GM18870 (cell line): Measurements from ENCODE around the gene FGD1.

Experiments
- ATAC-seq: cut with Tn5 transposase; IDR thresholded peaks from one replicate; pipeline ENCODE4 v1.9.1; 2021; ENCODE audit warnings: moderate library complexity; ENCODE audit not compliant: unreplicated experiment

Gene FGD1

DNA sequence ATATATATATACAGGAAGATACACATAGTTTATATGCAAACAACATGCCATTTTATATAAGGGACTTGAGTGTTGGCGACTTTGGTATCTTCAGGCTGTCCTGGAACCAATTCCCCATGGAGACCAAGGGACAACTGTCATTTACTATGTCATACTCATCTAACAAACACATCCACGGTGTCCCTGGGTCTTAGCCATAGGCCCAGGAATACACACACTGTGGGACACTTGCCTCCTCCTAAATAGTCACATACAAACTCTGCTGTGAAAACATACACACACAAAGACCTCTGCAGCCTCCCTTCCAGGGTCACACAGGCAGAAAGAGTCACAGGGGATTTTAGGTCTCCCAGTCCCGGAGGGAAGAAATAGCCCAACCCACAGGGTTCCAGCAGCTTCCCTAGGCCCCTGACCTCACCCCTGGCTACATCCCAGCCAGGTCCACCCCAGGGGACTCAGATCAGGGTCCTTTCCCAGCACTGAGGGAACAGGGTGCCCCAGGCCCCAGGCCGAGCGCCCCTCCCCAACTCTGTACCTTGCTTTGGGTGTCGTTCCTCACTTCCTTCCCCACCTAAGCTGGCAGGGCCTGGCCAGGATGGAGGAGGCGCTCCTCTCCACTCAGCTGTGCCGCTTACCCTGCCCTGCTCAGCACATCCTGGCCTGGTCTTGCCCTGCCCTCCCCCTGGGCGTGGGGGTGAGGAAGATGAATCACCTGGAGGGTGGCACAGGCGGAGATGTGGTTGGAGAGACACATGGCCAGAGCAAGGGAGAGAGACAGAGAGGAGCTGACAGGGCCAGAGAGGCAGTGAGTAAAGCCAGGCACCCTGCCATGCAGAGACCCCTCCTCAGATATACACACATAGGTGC is 21.8 kb downstream of the FGD1 start:
- ATAC-seq, result no peak

DNA sequence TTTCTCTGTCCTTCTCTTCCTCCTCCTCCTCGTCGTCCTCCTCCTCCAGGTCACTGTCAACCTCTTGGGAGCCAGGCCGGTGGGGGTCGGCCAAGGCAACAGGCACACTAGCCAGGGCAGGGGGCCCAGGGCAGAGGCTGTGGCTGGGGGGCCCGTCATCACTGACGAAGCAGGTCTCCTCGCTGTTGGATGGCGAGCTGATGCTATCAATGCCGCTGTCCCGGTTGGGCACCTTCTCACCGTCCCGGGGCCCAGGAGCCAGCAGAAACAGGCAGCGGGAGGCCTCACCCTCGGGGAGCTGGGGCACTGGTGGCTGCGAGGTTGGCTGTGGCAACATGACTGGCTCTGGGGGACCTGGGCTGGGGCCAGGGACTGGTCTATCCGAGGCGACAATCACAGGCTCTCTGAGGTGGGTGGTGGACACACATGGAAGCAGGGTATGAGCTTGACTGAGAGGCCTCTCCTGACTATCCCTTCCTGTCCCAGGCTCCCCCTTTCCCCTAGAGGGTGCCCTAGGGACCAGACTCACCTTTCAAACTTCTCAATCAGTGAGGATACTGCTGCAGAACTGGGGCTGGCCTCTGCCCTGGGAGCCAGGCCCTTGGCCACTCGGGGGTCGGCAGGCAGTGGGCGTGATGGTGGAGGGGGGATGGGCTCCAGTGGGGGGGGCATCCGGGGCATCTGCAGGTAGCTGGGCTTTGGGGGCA is 25.8 kb downstream of the FGD1 start:
- no peak for ATAC-seq

DNA sequence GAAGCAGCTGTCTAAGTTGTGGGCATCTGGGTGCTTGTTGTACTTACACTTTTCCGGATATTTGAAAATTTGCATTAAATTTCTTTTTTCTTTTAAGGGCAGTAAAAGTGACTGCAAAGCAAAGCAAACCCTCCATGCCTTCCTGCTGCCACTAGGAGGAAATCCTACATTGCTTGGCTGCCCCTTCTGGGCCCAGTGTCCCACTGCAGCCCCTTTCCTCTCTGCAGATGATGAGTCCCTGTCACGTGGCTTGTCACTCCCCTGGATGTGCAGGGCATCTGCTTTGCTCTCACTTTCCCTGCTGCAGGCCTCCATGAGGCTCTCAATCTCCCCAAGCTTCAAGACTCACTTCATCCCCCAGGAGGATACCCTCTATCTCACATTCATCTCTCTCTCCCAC is 43.1 kb downstream of the FGD1 start:
- no peak for ATAC-seq

DNA sequence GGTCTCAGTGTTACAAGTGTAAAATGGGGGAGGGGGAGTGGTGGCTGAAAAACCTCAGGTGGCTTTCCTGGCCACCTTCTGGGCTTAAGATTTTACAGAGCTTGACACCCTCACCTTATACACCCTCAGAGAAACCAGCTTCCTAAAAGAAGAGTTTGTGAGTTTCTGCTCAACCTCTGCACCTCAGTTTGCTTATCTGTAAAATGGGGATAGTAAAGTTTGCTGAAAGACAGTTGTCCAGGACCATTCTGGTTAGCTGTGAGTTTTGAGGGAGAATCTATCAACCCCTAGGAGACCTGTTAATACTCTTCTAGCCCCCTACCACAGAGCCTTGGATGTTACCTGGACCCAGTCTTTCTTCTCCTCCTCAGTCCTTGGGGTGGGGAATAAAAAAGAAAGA is 46.1 kb downstream of the FGD1 start:
- no peak for ATAC-seq

DNA sequence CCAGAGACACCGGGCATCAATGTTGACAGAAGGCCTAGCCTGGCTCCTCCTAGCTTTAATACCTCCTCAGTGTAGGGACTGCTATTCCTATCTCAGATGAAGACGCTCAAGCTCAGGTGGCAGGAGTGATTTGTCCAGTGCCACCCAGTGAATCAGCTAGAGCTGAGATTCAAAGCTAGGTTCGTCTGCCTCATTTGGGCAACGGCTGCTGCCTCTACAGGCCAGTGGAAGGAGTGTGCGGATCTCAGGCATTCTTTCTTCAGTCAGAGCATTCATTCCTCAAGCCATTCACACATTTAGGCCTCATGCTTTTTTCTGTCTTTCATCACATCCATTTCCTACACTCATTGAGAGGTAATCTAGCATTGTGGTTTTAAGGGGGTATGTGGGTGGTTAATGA is 48.6 kb downstream of the FGD1 start:
- ATAC-seq, result no peak

DNA sequence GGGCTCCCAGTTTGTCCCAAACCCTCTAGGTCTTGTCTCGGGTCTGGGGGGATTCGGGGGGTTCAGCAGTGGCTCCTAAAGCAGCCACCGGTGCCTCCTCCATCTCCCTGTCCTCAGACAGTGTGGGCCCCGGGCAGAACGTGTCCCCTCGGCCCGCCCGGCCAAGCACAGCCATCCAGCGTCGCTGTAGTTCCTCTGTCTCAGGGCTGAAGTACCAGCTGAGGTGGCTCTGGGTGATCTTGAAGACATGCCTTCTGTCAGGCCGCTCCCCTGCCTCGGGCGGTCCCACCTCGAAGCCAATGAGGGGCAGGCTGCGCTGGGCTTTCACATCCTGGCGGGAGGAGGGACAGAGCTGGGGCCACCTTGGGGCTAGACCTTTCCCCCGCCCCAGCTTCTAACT is 50.0 kb downstream of the FGD1 start:
- ATAC-seq, result no peak

DNA sequence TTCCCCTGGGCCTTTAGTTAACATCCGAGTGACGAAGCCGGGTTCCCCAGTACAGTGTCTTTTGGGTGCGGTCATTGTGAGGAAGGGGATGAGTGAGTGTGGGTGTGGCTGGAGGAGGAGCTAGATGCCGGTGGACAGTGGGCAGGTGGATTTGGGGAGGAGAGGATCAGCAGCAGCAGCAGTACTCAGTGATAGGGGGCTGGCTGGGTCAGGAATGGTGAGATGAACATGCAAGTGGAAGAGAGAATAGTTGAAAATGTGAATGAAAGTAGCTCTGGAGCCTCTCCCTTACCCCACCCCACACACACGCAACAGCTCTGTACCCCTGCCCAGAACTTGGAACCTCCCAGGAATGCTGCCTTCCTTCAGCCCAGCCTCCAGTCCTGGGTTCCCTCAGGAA is 51.3 kb downstream of the FGD1 start:
- ATAC-seq, result no peak

DNA sequence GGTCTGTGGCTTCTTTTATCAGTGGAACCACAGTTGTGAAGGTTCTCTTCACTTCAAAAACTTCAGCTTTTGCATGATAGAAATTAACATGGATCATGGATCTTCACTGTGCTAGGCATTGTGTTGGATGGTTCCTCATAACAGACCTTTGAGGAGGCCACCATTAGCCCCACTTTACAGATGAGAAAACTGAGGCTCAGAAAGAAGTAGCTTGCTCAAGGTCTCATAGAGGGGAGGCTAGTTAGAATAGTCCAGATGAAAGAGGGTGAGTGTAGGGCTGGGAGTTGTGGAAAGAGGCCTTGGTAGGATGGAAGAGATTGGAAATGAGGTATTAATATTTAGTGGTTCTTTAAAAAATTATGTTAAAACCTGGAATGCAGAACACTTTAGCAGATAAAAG is 53.2 kb downstream of the FGD1 start:
- no peak for ATAC-seq

DNA sequence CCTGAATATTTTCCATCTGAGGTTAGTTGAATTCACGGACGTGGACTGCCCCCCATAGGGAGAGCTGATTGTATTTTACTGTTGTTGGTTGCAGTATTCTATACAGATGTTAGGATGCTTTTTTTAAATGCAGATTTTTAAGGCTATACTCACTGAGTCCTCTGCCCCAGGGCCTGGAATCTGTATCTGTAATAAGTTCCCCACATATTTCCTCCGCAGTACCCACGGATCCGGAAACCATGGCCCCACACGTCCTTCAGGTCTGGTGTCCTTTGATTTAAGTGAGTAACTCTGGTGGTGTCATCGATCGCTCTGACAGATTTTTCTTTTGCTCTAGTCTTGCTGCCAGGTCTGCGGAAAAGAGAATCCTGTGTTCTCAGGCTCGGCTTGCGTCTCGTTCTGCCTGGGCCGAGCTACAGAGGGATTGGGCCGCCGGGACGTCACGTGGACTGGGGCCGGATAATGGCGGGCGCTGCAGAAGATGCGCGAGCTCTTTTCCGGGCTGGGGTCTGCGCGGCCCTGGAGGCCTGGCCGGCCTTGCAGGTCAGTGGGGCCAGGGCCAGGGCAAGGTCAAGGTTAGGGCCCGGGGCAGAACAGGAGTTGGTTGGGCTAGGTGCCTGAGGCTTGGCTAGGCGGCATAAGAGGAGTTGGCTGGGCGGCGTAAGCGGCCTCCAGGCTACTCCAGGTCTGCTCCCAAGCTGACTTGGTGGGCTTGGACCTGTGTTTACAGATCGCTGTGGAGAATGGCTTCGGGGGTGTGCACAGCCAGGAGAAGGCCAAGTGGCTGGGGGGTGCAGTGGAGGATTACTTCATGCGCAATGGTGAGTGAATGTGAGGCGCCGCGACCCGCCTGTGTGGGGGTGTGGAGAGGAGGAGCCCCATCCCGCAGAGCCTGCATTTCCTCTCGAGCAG is 55.8 kb downstream of the FGD1 start, which contains the start of gene TSR2:
TSS of gene TSR2 (plus strand) at position 445 of the 912 bp plus-strand sequence. CDS start at position 463, 18 bp downstream.
- ATAC-seq, result peak; percentile 90

DNA sequence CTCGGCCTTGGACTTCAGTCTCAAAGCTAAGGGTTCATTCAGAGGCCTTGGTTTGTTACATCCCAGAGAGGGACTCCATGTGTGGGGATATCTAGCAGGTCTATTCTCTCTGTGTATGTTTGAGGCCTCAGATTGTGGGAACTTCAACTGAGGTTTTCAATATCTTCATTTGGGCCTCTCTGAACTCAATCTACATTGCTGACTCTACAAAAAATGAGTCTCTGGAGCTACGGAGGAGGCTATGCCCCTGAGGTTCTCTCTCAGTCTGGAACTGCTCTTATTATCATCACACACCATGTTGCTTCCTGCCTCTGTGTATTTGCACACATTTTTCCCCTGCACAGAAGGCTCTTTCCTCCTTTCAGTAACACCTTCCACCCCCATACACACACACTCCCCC is 60.9 kb downstream of the FGD1 start:
- no peak for ATAC-seq

DNA sequence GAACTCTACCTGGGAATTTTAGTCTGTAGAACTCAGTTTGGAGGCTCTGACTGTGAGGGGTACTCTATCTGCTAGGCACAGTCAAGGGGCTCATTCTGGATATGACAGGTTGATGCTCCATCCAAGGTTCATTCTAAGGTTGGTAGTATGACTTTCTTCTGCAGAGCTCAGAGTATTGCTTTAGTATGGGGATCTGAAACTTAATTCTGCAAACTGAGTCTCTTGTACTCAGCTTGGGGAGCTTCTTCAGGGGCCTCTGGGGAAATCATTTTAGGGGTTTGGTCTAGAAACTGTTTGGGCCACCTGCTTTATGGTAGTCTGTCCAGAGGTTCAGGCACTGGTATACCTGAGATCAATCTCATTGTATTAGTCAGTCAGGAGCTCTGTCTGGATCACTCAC is 65.5 kb downstream of the FGD1 start:
- no peak for ATAC-seq

DNA sequence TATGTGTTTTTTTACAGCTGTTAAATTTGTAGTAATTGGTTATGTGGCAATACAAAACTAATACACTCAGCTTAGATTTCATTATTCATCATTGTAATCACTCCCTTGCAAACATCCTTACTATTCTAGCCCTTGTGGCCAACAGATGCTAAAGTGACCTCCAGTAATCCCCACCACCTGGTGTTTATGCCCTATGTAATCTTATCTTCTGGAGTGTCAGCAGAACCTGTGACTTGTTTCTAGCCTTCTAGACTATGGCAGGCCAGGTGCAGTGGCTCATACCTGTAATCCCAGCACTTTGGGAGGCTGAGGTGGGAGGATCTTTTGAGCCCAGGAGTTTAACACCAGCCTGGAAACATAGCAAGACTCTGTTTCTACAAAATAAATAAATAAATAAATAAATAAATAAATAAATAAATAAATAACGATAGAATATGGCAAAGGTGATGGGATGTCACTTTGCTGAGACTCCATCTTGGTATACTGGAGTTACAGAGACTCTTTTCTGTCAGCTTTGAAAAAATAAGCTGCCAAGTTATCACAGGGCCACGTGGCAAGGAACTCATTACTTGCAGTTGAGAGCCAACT is 68.1 kb downstream of the FGD1 start:
- no peak for ATAC-seq

DNA sequence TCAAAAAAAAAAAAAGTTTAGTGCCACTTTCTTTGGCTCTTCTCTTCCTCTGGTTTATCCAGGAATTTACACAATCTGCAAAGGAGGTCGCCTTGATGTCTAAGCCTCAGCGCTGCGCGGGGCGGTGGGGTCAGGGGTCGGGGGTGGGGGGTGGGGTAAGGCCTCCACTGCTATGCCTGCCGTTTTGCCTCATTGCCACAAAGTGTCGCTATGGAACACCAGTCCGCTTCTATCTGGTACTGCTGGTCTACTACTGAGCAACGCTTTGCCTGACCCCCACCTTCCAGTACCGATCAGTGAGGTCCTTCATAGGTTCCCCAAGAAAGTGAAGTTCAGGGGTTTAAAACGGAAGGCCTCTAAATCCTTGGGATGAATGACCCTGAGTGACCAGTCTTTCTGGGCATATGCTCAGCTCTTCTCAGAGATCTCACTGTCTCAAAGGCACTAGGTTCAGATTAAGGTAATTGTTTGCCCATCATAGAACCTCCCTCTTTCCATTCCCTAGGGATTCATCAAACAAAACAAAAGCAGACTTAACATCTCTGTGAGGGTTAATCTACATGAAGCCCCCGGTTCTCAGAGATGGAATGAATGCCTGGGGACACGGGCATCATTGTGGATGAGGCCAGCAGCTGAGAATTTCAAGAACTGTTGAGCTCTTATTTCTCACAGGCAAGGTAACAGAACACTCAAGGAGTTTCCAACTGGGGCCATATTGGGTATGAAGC is 72.7 kb downstream of the FGD1 start:
- no peak for ATAC-seq

DNA sequence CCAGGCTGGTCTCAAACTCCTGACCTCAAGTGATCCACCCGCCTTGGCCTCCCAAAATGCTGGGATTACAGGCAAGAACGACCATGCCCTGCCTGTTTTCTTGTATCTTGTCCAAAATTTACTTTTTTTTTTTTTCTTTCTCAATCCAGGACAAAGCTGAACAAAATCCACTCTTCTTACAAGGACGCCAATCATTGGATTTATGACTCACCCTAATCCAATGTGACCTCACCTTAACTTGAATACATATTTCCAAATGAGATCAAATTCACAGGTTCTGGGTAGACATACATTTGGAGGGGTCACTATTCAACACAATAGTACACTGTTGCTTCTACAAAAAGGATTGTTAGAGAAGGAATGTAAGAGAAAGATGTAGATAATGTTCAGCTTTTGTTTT is 73.9 kb downstream of the FGD1 start:
- ATAC-seq, result no peak

DNA sequence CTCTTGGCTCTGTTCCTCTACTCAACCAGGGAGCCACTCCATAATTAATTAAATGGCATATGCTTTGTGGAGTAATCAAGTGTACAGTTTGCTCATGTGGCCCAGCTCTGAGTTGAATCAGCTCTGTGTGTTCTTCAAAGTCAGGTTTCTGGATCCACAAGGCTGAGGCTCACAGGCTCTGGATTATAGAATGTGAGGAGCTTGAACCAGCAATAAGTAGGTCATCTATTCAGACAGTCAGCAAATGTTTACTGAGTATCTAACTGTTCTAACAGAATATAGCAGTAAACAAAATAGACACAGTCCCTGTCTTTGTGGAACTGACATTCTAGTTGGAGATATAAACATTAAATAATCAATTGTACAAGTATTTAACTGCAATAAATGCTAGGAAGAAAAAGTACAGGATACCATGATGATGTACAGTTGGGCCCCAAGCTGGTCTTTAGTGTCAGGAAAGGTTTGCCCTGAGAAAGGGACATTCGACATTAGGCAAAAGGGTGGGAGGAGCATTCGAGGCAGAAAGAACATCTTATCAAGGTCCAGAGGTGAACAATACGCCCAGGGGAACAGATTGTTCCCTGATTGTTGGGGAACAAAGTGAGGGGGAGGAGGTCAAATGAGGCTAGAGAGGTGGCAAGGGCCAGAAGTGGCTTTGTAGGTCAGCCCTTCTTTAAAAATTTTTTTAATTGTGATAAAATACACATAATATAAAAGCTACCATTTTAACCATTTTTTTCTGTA is 76.3 kb downstream of the FGD1 start:
- ATAC-seq, result no peak

DNA sequence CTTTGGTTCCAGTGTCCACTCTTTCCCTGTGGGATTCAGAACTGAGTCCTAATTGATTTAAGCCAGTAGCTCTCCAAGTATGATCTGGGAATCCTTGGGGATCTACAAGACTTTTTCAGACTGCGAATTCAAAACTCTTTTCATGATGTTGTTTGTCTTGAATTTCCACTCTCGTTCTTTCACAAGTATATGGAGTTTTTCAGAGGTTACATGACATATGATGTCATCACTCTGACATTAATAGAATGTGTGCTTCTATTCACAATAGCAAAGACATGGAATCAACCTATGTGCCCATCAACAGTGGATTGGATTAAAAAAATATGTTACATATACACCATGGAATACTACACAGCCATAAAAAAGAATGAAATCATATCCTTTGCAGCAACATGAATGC is 79.1 kb downstream of the FGD1 start:
- no peak for ATAC-seq

DNA sequence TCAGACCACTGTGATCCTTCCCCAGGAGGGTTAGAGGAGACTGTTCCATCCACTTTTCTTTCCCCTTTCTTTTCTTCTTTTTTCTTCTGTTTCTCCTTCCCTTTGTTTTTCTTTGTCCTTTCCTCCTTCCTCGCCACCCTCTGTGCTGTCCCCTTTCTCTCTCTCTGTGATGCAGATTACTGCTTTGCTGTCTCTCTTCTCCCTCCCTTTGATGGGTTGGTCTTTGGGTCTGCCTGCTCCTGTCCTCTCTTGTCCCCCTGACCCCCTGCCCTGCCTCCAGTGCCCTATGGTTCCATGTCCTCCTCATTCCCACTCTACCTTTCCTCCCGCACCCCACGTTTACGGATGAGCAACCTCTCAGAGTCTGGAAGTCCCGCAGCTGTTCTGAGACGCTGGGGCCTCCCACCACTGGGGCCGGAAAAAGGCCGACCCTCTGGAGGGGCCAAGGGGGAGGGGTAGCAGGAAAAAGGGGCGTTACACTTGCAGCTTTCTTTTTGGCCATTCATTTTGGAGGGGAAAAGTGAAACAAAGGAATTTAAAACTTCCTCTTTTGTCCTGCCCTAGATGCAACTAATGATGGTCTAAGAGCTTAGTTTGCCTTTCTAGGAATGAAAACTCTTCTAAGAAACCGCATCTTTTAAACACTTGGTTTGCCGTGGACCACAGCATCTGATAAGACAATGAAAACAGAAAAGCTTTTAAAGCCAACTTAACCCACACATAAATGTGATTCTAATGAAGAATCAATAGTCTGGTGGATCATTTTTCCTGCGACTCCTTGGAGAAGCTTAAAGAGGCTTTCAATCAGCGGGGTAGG is 80.3 kb downstream of the FGD1 start:
- ATAC-seq, result no peak

DNA sequence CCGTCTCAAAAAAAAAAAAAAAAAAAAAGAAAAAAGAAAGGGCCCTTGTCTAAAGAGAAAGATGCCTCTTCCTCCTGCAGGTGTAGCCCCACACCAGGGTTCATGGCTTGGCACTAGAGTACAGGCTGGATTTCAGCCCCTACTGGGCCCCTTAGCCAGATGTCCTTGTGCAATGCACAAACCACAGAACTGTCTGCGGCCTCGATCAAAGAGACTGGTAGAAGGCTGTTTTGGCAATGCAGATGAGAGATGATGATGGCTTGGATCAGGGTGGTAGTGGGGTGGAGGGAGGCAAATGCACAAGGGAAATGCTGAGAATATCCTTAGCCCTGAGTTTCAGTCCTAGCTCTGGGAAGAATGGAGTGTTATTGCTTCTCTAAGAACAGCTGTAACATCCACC is 82.3 kb downstream of the FGD1 start:
- no peak for ATAC-seq

DNA sequence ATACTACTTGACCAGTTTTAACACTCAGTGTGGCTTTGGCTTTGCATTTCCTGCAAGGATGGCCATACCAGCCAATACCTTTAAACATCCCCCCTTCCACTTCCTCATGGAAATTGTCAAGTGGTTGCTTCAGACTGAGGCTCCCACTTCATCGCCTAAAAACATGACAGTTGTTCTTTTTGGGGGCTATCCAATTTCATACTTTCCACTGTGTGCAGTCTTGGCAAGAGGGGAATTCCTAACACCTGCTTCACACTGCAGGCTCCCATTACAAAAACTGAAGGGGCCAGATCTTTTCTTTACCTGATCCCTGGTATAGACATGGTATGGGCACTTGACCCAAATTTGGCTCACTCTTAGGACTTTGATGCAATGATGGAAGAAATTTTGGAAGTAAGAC is 84.3 kb downstream of the FGD1 start:
- no peak for ATAC-seq
